ENCODE data around the gene CTNNA3.

CTNNA3 gene

GRCh38 chr10:67095531-67095930 lies 600.5 kb downstream of the CTNNA3 start:
- no peak for DNase-seq

DNA sequence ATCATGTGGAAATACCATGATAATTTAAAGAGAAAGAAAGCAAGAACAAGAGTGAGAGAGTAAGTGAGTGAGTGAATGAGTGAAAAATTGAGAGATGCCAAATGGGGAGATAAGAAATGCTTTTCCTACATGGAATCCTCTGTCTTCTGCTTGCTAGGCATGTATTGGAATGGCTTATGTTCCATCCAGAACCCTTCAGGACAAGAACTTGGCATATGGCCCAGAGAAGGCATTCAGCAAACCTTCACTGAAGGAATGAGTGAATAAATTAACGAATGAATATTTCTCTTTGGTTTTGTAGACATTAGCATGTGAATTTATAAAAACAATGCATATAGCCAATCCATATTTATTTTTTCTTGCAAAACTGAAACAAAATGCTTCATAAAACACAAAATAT lies 608.0 kb downstream of the CTNNA3 start:
- no peak for DNase-seq

DNA sequence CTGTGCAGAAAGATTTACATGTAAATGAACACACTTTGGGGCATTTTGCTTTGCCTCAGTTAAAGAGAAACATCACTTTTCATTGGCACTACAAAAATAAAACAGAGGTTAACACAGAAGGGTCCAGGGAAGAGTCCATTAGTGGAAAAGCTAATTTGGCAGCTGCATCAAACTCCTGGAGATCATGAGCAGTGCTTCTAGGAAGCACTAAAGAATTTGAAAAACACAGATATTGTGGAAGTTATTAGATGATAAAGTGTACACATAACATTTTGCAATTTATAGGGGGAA lies 608.9 kb downstream of the CTNNA3 start:
- DNase-seq = no peak

- no peak for DNase-seq
Measured at GRCh38 chr10:67086327-67087134, 609.5 kb downstream of the CTNNA3 start.

DNA sequence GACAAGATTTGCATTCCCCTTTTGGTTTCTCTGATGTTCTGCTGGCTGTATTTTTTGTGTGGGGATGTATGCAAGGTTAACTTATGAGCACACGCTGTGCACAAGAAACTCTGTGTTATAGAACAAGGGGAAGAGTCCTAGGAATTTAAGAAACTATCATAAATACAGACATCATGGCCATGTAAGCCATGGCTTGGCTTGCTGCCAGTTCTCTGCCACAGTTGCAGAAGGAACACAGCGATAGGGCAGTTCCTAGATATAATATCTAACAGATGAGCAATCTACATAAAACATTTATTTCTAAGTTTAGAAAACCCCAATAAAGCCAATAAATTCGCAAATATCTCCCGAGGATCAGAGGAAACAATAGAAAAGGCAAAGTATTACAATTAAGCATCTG lies 616.9 kb downstream of the CTNNA3 start:
- DNase-seq = no peak

GRCh38 chr10:67077376-67077775 lies 618.6 kb downstream of the CTNNA3 start:
- no peak for DNase-seq

DNA sequence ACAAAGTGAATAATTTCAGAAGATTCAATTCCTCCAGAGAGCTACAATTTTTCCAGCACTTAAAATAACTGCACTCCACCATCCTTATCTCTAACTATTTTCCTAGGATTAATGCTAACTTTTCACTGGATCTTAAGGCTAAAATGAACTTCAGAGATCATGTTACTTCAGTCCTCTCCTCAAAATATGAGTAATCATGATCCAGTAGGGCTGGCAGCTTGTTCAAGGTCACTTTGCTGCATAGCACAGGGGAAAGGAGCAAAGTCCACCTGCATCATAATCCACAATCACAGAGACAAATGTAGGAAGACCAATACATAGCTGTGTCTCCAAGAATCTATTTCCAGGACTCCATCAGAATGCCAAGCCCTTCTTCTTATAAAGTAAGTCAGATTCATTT lies 619.9 kb downstream of the CTNNA3 start:
- no peak for DNase-seq

- no peak for DNase-seq
Measured at GRCh38 chr10:67075491-67075971, 620.5 kb downstream of the CTNNA3 start.

DNA sequence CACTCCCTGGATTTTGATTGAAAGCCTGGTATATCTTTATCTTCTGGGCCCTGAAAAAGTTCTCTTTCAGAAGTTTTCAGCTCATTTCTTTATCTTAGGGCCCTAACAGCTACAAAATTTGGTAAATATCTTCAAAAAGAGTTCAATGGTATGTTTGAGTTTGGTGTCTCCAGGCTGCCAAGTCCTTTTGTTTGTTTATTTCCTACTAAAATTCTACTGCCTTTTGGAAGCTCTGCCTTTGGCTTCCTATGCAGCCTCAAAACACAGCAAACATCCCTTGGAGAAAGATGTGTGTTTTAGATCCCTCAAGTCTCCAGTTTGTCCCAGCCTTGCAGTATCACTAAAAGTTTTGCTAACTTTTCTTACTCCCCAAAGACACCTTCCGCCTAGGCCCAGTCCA lies 623.3 kb downstream of the CTNNA3 start:
- DNase-seq = no peak

GRCh38 chr10:67050415-67050814 lies 645.6 kb downstream of the CTNNA3 start:
- DNase-seq = no peak

GRCh38 chr10:67049988-67050387 lies 646.0 kb downstream of the CTNNA3 start:
- DNase-seq = no peak

GRCh38 chr10:67046507-67046906 lies 649.5 kb downstream of the CTNNA3 start:
- no peak for DNase-seq

DNA sequence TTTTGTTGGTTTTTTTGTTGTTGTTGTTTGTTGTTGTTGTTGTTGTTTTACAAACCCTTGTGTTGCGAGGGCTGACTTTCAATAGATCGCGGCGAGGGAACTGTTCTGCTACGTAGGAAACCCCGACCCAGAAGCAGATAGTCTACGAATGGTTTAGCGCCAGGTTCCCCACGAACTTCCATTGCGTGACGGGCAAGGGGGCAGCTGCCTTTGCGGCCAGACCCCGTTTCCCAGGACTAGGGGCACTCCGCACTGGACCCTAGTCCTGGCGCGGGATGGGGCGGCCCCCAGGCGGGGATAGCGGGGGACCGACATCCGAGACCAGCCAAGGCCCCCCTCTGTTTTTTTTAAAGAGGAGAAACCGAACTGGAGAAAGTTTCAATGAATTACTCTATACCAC lies 650.6 kb downstream of the CTNNA3 start:
- DNase-seq = no peak

DNA sequence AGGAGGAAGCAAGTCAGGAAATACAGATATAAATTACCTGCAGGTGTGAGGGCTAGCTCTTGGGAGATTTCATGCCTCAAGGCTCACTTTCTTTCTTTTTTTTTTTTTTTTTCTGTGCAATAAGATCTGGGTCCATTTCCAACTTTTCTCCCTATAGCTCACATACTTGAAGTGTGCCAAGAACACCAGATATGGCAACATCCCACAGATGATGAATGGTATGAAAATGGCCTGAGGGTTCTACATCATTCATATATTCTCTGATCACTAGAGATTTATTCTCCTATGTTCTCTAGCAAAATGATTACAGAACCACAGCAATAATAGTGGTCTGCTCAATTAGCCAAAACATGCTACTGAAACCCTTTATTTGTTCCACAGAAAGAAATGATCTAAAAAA lies 653.0 kb downstream of the CTNNA3 start:
- no peak for DNase-seq

- no peak for DNase-seq
Measured at GRCh38 chr10:67036808-67037207, 659.2 kb downstream of the CTNNA3 start.

DNA sequence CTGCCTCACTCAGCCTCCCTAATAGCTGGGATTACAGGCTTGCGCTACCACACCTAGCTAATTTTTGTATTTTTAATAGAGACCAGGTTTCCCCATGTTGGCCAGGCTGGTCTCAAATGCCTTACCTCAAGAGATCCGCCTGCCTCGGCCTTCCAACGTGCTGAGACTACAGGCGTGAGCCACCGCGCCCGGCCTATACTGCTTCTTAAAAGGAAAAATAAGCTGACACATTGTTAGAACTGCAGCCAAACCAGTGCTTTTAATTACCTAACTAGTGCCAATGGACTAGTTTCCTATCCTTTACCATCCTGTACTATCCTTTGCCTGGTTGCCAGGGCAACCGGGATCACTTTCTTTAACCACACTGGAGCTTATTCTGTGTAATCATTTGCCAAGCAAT lies 662.1 kb downstream of the CTNNA3 start:
- DNase-seq = no peak

DNA sequence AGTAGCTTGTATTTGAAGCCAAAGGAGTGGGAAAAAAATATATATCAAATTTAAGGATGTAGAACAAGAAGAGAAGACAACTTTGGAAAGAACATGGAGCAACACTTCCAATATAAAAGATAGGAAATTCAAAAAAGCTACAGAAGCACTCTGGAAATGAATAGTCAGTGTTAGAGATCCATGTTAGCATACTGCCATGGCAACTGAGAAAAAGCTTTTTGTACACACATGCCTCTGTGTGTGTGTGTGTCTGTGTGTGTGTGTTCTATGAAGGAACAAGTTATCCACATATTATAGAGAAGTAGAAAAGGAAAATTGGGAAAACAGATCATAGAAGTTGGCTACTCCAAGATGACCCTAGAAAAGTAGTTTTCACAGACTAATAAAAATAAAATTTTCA lies 673.9 kb downstream of the CTNNA3 start:
- no peak for DNase-seq

- DNase-seq = no peak
Measured at GRCh38 chr10:67017218-67017617, 678.8 kb downstream of the CTNNA3 start.

DNA sequence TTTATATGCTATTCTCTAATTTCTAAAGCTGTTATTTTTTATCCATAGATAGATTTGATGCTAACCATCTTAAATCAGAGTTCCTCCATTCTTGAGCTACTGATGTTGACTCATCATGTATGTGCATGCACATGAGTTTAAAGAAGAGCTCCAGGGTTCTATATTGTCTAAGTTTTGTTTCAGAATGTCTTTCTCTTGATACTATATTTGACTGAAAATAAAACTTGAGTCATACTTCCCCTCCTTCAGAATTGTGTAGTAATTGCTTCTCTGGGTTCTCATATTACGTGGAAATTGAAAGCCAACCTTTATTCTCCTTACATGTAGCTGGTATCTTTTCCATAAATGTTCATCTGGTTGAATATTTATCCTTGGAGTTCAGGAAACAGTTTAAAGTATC lies 680.8 kb downstream of the CTNNA3 start:
- no peak for DNase-seq

GRCh38 chr10:67011981-67012380 lies 684.0 kb downstream of the CTNNA3 start:
- no peak for DNase-seq

DNA sequence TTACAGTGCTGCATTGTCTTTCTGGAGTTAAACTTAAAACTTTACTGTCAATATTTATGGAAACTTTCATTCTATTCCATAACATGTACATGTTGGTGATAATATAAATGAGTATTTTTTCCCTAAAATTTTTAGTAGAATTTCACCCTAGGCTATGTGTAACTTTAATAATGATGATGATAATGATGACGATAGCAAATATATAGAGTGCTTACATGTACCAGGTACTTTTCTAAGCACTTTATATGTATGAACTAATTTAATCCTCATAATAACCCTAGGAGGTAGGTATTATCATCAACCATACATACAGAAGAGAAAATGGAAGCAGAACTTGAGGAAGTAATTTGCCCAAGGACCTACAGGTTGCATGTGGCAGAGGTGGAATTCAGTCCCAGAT lies 684.5 kb downstream of the CTNNA3 start:
- no peak for DNase-seq

DNA sequence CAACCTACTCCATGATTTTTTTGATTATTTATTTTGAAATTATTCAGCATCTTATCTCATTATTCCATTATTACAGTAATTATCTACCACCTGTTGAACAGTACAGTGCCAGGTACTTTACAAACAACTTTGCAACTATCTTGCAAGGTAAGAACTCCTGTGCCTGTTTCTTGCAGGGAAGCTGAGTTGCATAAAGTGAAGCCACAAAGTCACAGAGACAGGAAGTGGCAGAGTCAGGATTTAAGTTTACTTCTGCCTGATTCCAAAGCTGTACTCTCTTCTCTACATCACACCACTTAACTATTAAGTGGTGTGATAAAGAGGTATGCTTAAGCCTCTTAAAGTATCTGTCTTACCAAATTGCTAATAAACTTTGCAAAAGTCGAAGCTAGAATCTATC lies 690.0 kb downstream of the CTNNA3 start:
- no peak for DNase-seq

DNA sequence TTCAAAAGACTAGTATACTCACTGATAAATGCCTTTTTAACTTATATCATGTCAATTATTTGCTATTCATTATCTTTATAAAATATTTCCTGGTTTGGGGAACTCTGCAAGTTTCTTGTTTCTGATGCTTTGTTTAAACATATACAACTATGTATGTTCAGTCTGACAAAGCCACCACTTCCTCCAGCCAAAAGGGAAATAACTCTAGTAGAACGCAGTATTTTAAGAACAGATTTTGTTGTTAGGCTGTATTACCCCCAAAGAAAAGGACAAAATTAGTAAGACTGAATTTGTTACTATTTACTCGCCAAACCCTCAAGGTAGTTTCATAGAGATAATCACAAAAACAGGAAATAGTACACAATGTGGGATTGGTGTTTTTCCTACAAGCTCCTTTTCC lies 691.3 kb downstream of the CTNNA3 start:
- DNase-seq = no peak

DNA sequence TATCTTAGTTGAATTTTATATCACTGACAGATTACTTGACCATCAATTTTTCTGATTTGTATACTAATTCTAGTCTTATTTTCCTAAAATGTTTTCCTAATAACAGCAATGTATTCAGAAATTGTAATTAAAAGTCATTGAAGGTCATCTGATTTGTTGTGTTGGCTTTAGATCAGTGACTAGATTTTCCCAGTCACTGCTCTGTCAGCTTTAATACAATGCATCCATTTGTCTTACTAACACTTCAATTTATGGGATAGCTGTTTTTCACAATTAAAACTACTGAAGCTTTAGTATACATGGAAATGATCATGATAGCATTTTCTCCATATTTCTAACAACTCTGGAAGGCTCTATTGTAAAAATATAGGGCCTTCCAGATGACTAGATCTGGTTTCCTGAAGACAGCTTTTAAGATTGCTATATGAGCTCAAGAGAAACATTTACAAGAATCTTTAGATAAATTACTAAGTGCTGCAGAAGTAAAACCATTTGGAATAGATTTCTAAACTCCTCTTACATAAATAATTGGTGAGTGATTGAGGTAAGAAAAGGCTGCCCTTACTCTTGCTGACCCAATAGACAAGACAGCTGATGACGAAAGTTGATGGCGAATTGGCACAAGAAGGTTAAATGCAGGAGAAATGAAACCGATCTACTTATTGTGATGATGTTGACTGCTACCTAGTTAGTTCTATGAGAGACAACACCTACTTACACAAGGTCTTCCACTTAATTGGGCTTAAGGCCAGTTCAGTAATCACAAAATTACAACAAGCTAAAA lies 696.0 kb downstream of the CTNNA3 start:
- DNase-seq = no peak

DNA sequence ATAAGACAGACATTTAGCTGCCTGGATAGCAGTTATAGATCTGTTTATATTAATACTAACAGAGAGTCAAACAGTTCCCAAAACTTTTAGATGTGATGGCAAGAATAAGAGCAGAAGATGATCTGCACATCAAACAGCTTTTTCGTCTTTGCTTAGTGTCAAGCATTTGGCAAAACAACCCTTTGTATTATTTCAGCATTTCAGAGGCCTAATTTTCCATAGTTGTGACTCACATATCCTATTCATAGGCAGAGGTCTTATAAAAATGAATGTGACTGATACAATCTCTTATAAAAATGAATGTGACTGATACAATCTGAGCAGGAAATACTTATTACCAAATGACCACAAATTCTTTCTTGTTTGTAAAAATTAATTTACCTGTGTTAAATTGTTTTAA lies 699.0 kb downstream of the CTNNA3 start:
- DNase-seq = no peak
